22Rv1 (cell line): ENCODE data around the gene ZNF219.

Source experiments
- ZFX ChIP-seq: fragments of 450-650 bp; IDR thresholded peaks from 2 replicates; pipeline ENCODE4 v1.6.1; 2017; ENCODE audit warnings: antibody characterized with exemption, borderline replicate concordance
- TF ChIP-seq, protein P1 (sequence below): fragments of 450-650 bp; IDR thresholded peaks from 2 replicates; pipeline ENCODE4 v1.5.1; 2017; ENCODE audit warnings: mild to moderate bottlenecking

DNA sequence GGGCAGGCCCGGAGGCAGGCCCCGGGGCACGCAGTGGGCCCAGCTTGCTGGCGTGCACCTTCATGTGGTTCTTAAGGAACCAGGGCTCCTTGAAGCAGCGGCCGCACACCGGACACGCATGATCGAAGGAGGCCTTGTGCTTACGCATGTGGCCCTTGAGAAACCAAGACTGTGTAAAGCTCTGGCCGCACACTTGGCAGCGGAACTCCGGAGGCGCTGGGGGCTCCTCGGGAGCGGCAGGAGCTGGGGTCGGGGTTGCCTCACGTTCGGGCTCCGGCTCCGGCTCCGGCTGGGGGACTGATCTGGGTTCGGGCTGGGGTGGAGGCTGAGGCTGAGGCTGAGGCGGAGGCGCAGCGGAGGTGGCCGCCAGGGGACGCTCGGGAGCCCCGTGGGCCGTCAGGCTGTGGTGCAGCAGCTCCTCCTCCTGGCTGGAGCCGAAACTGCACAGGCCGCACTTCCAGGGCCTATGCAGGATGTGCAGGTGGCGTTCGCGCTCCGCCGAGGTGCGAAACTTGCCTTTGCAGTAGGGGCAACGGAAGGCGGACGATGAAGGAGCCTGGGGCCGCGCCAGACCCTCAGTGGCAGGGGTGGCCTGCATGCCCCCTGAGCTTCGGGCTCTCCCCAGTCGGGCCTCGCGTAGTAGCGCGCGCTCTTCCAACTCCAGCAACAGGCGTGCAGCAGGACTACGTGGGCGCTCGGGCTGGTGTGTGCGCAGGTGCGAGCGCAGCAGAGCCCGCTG lies 6.0 kb downstream of the ZNF219 start:
- no peak for TF ChIP-seq ZFX
- TF ChIP-seq, protein P1, sequence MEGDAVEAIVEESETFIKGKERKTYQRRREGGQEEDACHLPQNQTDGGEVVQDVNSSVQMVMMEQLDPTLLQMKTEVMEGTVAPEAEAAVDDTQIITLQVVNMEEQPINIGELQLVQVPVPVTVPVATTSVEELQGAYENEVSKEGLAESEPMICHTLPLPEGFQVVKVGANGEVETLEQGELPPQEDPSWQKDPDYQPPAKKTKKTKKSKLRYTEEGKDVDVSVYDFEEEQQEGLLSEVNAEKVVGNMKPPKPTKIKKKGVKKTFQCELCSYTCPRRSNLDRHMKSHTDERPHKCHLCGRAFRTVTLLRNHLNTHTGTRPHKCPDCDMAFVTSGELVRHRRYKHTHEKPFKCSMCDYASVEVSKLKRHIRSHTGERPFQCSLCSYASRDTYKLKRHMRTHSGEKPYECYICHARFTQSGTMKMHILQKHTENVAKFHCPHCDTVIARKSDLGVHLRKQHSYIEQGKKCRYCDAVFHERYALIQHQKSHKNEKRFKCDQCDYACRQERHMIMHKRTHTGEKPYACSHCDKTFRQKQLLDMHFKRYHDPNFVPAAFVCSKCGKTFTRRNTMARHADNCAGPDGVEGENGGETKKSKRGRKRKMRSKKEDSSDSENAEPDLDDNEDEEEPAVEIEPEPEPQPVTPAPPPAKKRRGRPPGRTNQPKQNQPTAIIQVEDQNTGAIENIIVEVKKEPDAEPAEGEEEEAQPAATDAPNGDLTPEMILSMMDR: peak; percentile 100
